Body of pancreas (tissue), 4 donors: Measurements from ENCODE around the gene ADCY6. TPM values are rescaled to one million over a fixed set of nuclear protein-coding genes. Genes with fewer than 3 reads are reported as not detected.
A peak's percentile ranks its signal among the peaks of the same experiment; 100 is the strongest.

ENCODE experiments used
- ATAC-seq: fragments of 150-250 bp; one replicate; pipeline ENCODE4 v1.9.1; 2016
- DNase-seq, 4 donors: peaks; one replicate each; pipeline ENCODE4 v3.0.0-alpha.2; 2019
- H3K27ac ChIP-seq, 4 donors: fragments of 200-600 bp; sonication (generic); 1 replicate in 3 of 4; 2 replicates in 1 of 4; pipeline versions ENCODE4 v1.5.1 to v1.6.1; 2016 to 2019; ENCODE audit warnings: mild to moderate bottlenecking in 1 of 4, mixed read lengths in 1 of 4, moderate library complexity in 1 of 4
- H3K27me3 ChIP-seq, 2 donors: fragments of 200-600 bp; sonication (generic); one replicate each; pipeline ENCODE4 v1.6.0; 2016; ENCODE audit warnings: mild to moderate bottlenecking in 1 of 2
- H3K36me3 ChIP-seq, 2 donors: fragments of 200-600 bp; sonication (generic); replicated peaks in 1 of 2; 2 replicates each; pipeline ENCODE4 v1.5.1; 2016; ENCODE audit warnings: low read depth in 2 of 2; ENCODE audit not compliant: insufficient read depth in 1 of 2
- H3K4me1 ChIP-seq: fragments of 200-600 bp; sonication (generic); one replicate; pipeline ENCODE4 v1.6.0; 2016
- H3K4me3 ChIP-seq, 2 donors: fragments of 200-600 bp; sonication (generic); 1 replicate in 1 of 2; 2 replicates in 1 of 2; pipeline ENCODE4 v1.5.1; 2016 to 2019
- H3K9me3 ChIP-seq, 3 donors: fragments of 200-600 bp; sonication (generic); 1 replicate in 2 of 3; 2 replicates in 1 of 3; pipeline ENCODE4 v1.5.1; 2016
- POLR2A ChIP-seq, 3 donors: fragments of 450-650 bp; IDR thresholded peaks; one replicate each; pipeline ENCODE4 v1.6.1; 2016; ENCODE audit warnings: antibody characterized with exemption in 3 of 3, mild to moderate bottlenecking in 2 of 3
- WGBS, 2 donors: methylation state at CpG; one replicate each; pipeline ENCODE4 v1.1.5; 2017; 5-methylcytosine and 5-hydroxymethylcytosine counted together
- intact Hi-C: fragments of 100-400 bp; cut with DNase I; formaldehyde crosslinking; loops from one replicate; pipeline ENCODE4 v1.15.1; 2023
- total RNA-seq, 2 donors: library from RNA; depleted of rRNA; stranded (reverse); fragments of >200 nt; gene quantifications; one replicate each; pipeline ENCODE4 v1.1.0, GENCODE V29; 2016
- TF ChIP-seq, protein P1 (sequence below), 7 experiments: fragments of 450-650 bp in 4 of 7; fragments of 200-600 bp in 3 of 7; sonication (generic) in 3 of 7; IDR thresholded peaks; one replicate each; pipeline ENCODE4 v1.5.1; 2016 to 2019; ENCODE audit warnings: antibody characterized with exemption in 7 of 7

Gene ADCY6
- total RNA-seq, 2 donors from 2014 or later = 38.6 to 59.1 TPM

DNA sequence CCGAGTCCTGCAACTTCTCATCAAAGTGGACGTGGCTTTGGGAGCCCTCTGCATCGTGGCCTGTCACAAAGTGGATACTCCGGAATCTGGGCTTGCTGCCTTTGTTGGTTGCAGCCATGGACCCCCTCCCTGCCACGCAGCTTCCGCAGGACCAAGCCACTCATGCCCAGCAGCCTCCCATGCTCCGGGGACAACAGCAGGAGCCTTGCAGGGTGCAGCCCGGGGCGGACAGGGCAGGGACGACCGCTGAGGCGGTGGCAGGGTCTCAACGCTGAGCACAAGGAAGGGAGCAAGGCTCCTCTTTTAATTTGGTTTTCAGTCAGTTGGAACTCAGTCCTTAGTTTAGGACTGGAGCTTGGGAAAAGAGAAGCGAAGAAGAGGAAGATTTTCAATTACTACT, 12.1 kb upstream of the ADCY6 start:
- 57 to 65% methylated on average over 9 to 14 of the region's 14 CpGs for WGBS, 2 donors
- no peak for ATAC-seq
- no peak for DNase-seq
- H3K27ac ChIP-seq = no peak overlapping the region
- H3K4me1 ChIP-seq = peaks cover under 1% of the 10 kb centered on the region
- H3K36me3 ChIP-seq = no peaks in the 10 kb centered on the region
- H3K27me3 ChIP-seq = no peaks in the 10 kb centered on the region
- H3K9me3 ChIP-seq = no peaks in the 10 kb centered on the region
- H3K4me3 ChIP-seq = no peak overlapping the region
- TF ChIP-seq POLR2A (IDR thresholded peaks at IDR 0.05) = no peak
- TF ChIP-seq, protein P1, sequence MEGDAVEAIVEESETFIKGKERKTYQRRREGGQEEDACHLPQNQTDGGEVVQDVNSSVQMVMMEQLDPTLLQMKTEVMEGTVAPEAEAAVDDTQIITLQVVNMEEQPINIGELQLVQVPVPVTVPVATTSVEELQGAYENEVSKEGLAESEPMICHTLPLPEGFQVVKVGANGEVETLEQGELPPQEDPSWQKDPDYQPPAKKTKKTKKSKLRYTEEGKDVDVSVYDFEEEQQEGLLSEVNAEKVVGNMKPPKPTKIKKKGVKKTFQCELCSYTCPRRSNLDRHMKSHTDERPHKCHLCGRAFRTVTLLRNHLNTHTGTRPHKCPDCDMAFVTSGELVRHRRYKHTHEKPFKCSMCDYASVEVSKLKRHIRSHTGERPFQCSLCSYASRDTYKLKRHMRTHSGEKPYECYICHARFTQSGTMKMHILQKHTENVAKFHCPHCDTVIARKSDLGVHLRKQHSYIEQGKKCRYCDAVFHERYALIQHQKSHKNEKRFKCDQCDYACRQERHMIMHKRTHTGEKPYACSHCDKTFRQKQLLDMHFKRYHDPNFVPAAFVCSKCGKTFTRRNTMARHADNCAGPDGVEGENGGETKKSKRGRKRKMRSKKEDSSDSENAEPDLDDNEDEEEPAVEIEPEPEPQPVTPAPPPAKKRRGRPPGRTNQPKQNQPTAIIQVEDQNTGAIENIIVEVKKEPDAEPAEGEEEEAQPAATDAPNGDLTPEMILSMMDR (IDR thresholded peaks at IDR 0.05) = no peak
- intact Hi-C loops = no loop called here

DNA sequence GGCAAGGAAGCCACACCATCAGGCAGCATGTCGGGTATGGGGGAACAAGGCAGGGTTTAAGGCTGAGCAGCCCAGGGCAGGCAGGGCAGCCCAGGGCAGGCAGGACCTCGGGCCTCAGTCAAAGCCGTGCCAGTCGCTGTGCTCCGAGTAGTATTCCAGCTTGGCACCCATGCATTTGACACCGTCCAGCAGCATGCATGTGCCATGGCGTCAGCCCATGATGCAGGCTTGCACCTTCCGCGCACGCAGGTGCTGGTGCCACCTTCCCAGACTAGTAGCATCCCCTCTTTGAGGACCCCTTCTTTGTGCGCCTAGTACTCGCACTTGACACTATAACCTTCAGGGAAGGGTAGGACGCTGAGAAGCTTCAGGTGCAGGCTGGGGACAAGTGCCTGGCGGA, 11.6 kb upstream of the ADCY6 start:
- TF ChIP-seq POLR2A (IDR thresholded peaks at IDR 0.05) = no peak
- TF ChIP-seq, protein P1 (IDR thresholded peaks at IDR 0.05) = no peak
- ATAC-seq (no peak), DNase-seq (no peak)
- Histone ChIP-seq H3K36me3 (no peaks in the 10 kb centered on the region), H3K4me1 (peaks cover 6% of the 10 kb centered on the region), H3K27ac (no peak overlapping the region), H3K4me3 (no peak overlapping the region), H3K27me3 (no peaks in the 10 kb centered on the region), H3K9me3 (no peaks in the 10 kb centered on the region)
- WGBS, 2 donors = 77 to 82% methylated on average over 12 to 14 of the region's 14 CpGs
- intact Hi-C loops = no loop called here

DNA sequence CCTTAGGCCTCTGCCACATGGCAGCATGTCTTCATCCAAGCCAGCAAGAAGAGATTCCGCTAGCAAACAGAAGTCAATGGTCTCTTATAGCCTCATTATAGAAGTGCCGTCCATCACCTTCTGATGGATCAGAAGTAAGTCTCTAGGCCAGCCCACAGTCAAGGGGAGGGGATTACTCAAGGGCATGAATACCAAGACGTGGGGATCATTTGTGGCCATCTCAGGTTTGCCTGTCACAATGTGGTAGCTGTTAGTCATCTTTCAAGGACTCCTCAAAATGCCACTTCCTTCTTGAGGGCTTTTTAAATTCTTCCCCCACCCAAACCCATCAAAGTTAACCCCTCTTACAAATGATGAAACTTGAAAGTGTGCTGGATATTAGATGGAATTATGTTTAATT, 8.1 kb upstream of the ADCY6 start:
- Histone ChIP-seq H3K4me1 (peaks cover 13% of the 10 kb centered on the region), H3K27me3 (no peaks in the 10 kb centered on the region), H3K27ac (no peak overlapping the region), H3K9me3 (no peaks in the 10 kb centered on the region), H3K36me3 (no peaks in the 10 kb centered on the region), H3K4me3 (no peak overlapping the region)
- no peak for TF ChIP-seq POLR2A (IDR thresholded peaks at IDR 0.05)
- intact Hi-C loops = loop anchor here (2.0 kb wide), 1 partner anchor 44 kb away; no protein-coding TSS in a partner anchor
- ATAC-seq = no peak
- no peak for DNase-seq
- 75 to 80% methylated on average over 2 to 3 of the region's 3 CpGs for WGBS, 2 donors

DNA sequence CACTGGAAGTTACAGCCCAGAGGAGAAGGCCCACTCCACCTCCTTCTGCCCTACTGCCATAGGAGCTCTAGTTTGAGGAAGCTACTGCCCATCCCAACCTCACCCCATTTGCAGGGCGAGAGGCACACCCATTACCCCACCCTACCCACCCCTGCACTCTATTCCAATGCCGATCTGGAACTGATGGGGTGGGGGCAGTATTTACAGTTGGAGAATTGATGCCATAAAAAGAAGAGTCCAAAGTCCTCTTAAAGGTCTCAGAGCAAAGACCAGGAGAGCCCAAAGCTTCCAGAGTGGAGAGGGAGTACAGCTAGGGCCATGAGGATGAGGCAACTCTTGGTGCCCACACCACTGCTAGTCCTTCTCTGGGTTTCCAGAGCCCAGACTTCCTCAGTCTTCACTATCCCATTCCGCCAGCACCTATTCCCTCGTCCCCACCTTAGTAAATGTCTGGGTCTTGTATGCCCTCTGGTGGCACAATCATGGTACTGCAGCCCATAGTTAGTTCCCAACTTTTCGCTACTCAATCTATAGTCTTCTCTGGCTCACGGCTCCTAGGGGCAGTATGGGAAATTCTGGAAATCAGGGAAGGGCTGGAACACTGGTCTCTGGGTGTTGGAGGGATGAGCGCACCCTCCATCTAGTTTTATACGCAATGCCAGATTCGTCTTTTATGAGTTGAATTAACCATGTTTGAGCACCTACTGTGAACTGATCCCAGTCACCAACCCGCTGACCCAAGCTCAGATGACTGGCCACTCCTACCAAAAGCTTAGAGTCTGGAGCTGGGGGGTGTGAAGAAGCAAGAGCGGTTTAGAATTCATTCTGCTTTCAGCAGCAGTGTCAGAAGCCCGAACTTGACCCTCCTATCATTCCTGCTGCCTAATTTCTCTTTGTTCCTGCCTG, 6.9 kb upstream of the ADCY6 start:
- no peak overlapping the region for H3K27ac ChIP-seq

DNA sequence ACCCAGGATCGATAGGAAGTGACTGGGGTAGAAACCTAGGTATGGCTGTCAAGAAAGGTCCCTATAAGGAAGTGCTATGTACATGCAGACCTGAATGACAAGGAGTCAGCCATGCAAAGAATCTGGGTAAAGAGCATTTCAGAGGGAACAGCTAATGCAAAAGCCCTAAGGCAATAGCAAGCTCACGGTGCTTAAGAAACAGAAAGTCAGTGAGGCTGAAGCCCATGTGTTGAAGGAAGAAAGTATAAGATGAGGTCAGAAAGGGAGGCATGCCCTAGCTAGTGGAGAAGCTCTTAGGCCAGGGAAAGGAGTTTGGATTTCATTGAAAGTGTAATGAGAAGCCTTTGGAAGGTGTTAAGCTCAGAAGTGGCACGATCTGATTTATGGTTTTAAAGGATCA, 6.0 kb upstream of the ADCY6 start:
- intact Hi-C loops = no loop called here
- Histone ChIP-seq H3K27me3 (no peaks in the 10 kb centered on the region), H3K4me3 (no peak overlapping the region), H3K4me1 (peaks cover 20% of the 10 kb centered on the region), H3K27ac (no peak overlapping the region), H3K9me3 (no peaks in the 10 kb centered on the region), H3K36me3 (no peaks in the 10 kb centered on the region)
- WGBS, 2 donors = 88 to 91% methylated on average over 3 of the region's 3 CpGs
- TF ChIP-seq, protein P1 (IDR thresholded peaks at IDR 0.05) = no peak
- TF ChIP-seq POLR2A (IDR thresholded peaks at IDR 0.05) = no peak
- no peak for DNase-seq
- ATAC-seq = no peak

More for the DNA sequence above, 6.9 kb upstream of the ADCY6 start:
- Histone ChIP-seq H3K4me1 (peaks cover 13% of the 10 kb centered on the region), H3K27me3 (no peaks in the 10 kb centered on the region), H3K36me3 (no peaks in the 10 kb centered on the region), H3K9me3 (no peaks in the 10 kb centered on the region), H3K4me3 (no peak overlapping the region)
- intact Hi-C loops = loop anchor here (2.0 kb wide), 1 partner anchor 43 kb away; no protein-coding TSS in a partner anchor
- DNase-seq (peak; percentile 79 to 87 (median 82)), ATAC-seq (peak; percentile 92)
- TF ChIP-seq, protein P1 (IDR thresholded peaks at IDR 0.05) = peak; percentile 80 to 99 (median 98)
- no peak for TF ChIP-seq POLR2A (IDR thresholded peaks at IDR 0.05)
- WGBS, 2 donors = 16 to 19% methylated on average over 11 to 12 of the region's 12 CpGs
